Neural cell (in vitro differentiated cells): ENCODE data around the gene F5.

Experiments used
- CTCF ChIP-seq: fragments of 450-650 bp; IDR thresholded peaks from 2 replicates; pipeline ENCODE4 v1.5.1; 2014; ENCODE audit warnings: antibody characterized with exemption, mild to moderate bottlenecking, moderate library complexity; ENCODE audit not compliant: poor library complexity, severe bottlenecking
- EP300 ChIP-seq: fragments of 450-650 bp; conservative IDR thresholded peaks from 2 replicates; pipeline ENCODE4 v1.6.1; 2014; ENCODE audit warnings: antibody characterized with exemption, mild to moderate bottlenecking, moderate library complexity; ENCODE audit not compliant: poor library complexity, severe bottlenecking
- EZH2 ChIP-seq: fragments of 200-600, 300-800 bp; shearing (Covaris generic), sonication (generic); IDR thresholded peaks from 2 replicates; pipeline ENCODE4 v1.6.1; 2014; ENCODE audit warnings: antibody characterized with exemption, low read length, borderline replicate concordance, mild to moderate bottlenecking; ENCODE audit not compliant: insufficient read depth, poor library complexity, severe bottlenecking
- POLR2AphosphoS5 ChIP-seq: IDR thresholded peaks from 2 replicates; pipeline ENCODE4 v1.6.1; 2012
- RAD21 ChIP-seq: fragments of 450-650 bp; conservative IDR thresholded peaks from 2 replicates; pipeline ENCODE4 v1.6.1; 2014; ENCODE audit warnings: antibody characterized with exemption, mild to moderate bottlenecking, moderate library complexity
- REST ChIP-seq: IDR thresholded peaks from 2 replicates; pipeline ENCODE4 v1.6.1; 2012; ENCODE audit warnings: borderline replicate concordance
- SMC3 ChIP-seq: fragments of 450-650 bp; conservative IDR thresholded peaks from 2 replicates; pipeline ENCODE4 v1.6.1; 2014; ENCODE audit warnings: antibody characterized with exemption, mild to moderate bottlenecking, moderate library complexity; ENCODE audit not compliant: poor library complexity

GRCh38 chr1:169577981-169578738 lies 8.1 kb downstream of the F5 start:
- TF ChIP-seq CTCF (no peak), EZH2 (no peak), POLR2AphosphoS5 (no peak), EP300 (no peak), RAD21 (no peak), SMC3 (no peak), REST (no peak)
